Kidney capillary endothelial cell (primary cell): ENCODE data around the gene LRRC27.

Experiments
- DNase-seq: peaks from one replicate; pipeline ENCODE4 v3.0.0-alpha.2; 2018; ENCODE audit warnings: low spot score

The LRRC27 gene

GRCh38 chr10:132402781-132403241 is 70.8 kb downstream of the LRRC27 start:
- no peak for DNase-seq

GRCh38 chr10:132403511-132404168 is 71.6 kb downstream of the LRRC27 start:
- no peak for DNase-seq

GRCh38 chr10:132404169-132404880 is 72.3 kb downstream of the LRRC27 start:
- no peak for DNase-seq

GRCh38 chr10:132404911-132405462 is 73.0 kb downstream of the LRRC27 start:
- DNase-seq = no peak

GRCh38 chr10:132405463-132405991 is 73.5 kb downstream of the LRRC27 start:
- no peak for DNase-seq

GRCh38 chr10:132406181-132406580 is 74.2 kb downstream of the LRRC27 start:
- DNase-seq = no peak

GRCh38 chr10:132406750-132407149 is 74.8 kb downstream of the LRRC27 start:
- DNase-seq = no peak

- DNase-seq = no peak
Measured at GRCh38 chr10:132407243-132407746, 75.3 kb downstream of the LRRC27 start.

- peak; percentile 31 for DNase-seq
Measured at GRCh38 chr10:132407846-132408278, 75.9 kb downstream of the LRRC27 start.

GRCh38 chr10:132408367-132408781 is 76.4 kb downstream of the LRRC27 start:
- DNase-seq = no peak

- DNase-seq = no peak
Measured at GRCh38 chr10:132408823-132409666, 77.1 kb downstream of the LRRC27 start.

GRCh38 chr10:132409667-132410028 is 77.7 kb downstream of the LRRC27 start:
- no peak for DNase-seq

- DNase-seq = no peak
Measured at GRCh38 chr10:132410056-132410778, 78.2 kb downstream of the LRRC27 start.

- no peak for DNase-seq
Measured at GRCh38 chr10:132410779-132411532, 79.0 kb downstream of the LRRC27 start.

GRCh38 chr10:132411561-132412253 is 79.7 kb downstream of the LRRC27 start:
- DNase-seq = peak; percentile 77

GRCh38 chr10:132412316-132413192 is 80.6 kb downstream of the LRRC27 start:
- DNase-seq = peak; percentile 62

- no peak for DNase-seq
Measured at GRCh38 chr10:132413226-132414205, 81.5 kb downstream of the LRRC27 start.
